HepG2 (cell line): ENCODE results near the gene CACNA1G.

Experiments used
- CTCF ChIP-seq: sonication (generic); formaldehyde crosslinking; IDR thresholded peaks from 2 replicates; pipeline ENCODE4 v1.5.0; 2020; ENCODE audit warnings: mild to moderate bottlenecking, missing genetic modification reagents, moderate library complexity
- HCFC1 ChIP-seq: fragments of 150-350 bp; IDR thresholded peaks from 2 replicates; pipeline ENCODE4 v1.6.1; 2014; ENCODE audit warnings: low read depth, low read length
- MAZ ChIP-seq, 2 experiments: sonication (generic) in 1 of 2; formaldehyde crosslinking in 1 of 2; IDR thresholded peaks; 2 replicates each; pipeline versions ENCODE4 v1.5.0 to v1.6.1; 2012 to 2020; ENCODE audit warnings: low read depth in 2 of 2, mild to moderate bottlenecking in 2 of 2, borderline replicate concordance in 1 of 2, improper control_type of control experiment in 1 of 2, low read length in 1 of 2, missing genetic modification reagents in 1 of 2, moderate library complexity in 1 of 2
- MXI1 ChIP-seq: IDR thresholded peaks from 3 replicates; pipeline ENCODE4 v1.6.1; 2012; ENCODE audit warnings: low read depth, low read length, inconsistent platforms, borderline replicate concordance
- MYC ChIP-seq: sonication (generic); formaldehyde crosslinking; IDR thresholded peaks from 2 replicates; pipeline ENCODE4 v1.9.0; 2021; ENCODE audit warnings: missing genetic modification reagents, borderline replicate concordance
- TARDBP ChIP-seq: sonication (generic); formaldehyde crosslinking; IDR thresholded peaks from 2 replicates; pipeline ENCODE4 v1.8.0; 2022; ENCODE audit warnings: mild to moderate bottlenecking, missing genetic modification reagents
- ZNF558 ChIP-seq: sonication (generic); formaldehyde crosslinking; IDR thresholded peaks from 2 replicates; pipeline ENCODE4 v1.9.0; 2022; ENCODE audit warnings: mild to moderate bottlenecking, missing genetic modification reagents, borderline replicate concordance
- ZNF737 ChIP-seq: sonication (generic); formaldehyde crosslinking; IDR thresholded peaks from 2 replicates; pipeline ENCODE4 v1.5.0; 2020; ENCODE audit warnings: missing genetic modification reagents, mild to moderate bottlenecking, borderline replicate concordance
- TF ChIP-seq, protein P1 (sequence below): sonication (generic); formaldehyde crosslinking; IDR thresholded peaks from 2 replicates; pipeline ENCODE4 v1.8.1; 2023; ENCODE audit warnings: missing genetic modification reagents, mild to moderate bottlenecking, borderline replicate concordance
- TF ChIP-seq, protein P2 (sequence below): sonication (generic); formaldehyde crosslinking; IDR thresholded peaks from 2 replicates; pipeline ENCODE4 v1.5.0; 2020; ENCODE audit warnings: mild to moderate bottlenecking, missing genetic modification reagents, borderline replicate concordance

- TF ChIP-seq HCFC1 (no peak), MYC (CRISPR knock-in tag) (no peak), MXI1 (no peak), ZNF558 (CRISPR knock-in tag) (no peak), MAZ (IDR thresholded peaks at IDR 0.05; ENCODE audit: borderline replicate concordance, low read depth, low read length) (no peak), MAZ (CRISPR knock-in tag; IDR thresholded peaks at IDR 0.05; ENCODE audit: low read depth) (no peak), ZNF737 (no peak), CTCF (CRISPR knock-in tag) (no peak), TARDBP (no peak)
- TF ChIP-seq, protein P1, sequence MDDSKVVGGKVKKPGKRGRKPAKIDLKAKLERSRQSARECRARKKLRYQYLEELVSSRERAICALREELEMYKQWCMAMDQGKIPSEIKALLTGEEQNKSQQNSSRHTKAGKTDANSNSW (CRISPR knock-in tag) = no peak
- TF ChIP-seq, protein P2, sequence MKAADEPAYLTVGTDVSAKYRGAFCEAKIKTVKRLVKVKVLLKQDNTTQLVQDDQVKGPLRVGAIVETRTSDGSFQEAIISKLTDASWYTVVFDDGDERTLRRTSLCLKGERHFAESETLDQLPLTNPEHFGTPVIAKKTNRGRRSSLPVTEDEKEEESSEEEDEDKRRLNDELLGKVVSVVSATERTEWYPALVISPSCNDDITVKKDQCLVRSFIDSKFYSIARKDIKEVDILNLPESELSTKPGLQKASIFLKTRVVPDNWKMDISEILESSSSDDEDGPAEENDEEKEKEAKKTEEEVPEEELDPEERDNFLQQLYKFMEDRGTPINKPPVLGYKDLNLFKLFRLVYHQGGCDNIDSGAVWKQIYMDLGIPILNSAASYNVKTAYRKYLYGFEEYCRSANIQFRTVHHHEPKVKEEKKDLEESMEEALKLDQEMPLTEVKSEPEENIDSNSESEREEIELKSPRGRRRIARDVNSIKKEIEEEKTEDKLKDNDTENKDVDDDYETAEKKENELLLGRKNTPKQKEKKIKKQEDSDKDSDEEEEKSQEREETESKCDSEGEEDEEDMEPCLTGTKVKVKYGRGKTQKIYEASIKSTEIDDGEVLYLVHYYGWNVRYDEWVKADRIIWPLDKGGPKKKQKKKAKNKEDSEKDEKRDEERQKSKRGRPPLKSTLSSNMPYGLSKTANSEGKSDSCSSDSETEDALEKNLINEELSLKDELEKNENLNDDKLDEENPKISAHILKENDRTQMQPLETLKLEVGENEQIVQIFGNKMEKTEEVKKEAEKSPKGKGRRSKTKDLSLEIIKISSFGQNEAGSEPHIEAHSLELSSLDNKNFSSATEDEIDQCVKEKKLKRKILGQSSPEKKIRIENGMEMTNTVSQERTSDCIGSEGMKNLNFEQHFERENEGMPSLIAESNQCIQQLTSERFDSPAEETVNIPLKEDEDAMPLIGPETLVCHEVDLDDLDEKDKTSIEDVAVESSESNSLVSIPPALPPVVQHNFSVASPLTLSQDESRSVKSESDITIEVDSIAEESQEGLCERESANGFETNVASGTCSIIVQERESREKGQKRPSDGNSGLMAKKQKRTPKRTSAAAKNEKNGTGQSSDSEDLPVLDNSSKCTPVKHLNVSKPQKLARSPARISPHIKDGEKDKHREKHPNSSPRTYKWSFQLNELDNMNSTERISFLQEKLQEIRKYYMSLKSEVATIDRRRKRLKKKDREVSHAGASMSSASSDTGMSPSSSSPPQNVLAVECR (CRISPR knock-in tag) = no peak
These were observed 16.0 kb upstream of the CACNA1G start for GRCh38 chr17:50544516-50544915.
